ENCODE data around the gene IFNGR1. TPM values are rescaled to one million over a fixed set of nuclear protein-coding genes. Genes with fewer than 3 reads are reported as not detected.
"Not testable (repeated sequence)": the region's sequence is repeated elsewhere in the genome, so short reads cannot be mapped to it uniquely, and the experiment has no call there.

Gene IFNGR1
- total RNA-seq, 2 donors from 2014 or later = 65.5 to 102 TPM

DNA sequence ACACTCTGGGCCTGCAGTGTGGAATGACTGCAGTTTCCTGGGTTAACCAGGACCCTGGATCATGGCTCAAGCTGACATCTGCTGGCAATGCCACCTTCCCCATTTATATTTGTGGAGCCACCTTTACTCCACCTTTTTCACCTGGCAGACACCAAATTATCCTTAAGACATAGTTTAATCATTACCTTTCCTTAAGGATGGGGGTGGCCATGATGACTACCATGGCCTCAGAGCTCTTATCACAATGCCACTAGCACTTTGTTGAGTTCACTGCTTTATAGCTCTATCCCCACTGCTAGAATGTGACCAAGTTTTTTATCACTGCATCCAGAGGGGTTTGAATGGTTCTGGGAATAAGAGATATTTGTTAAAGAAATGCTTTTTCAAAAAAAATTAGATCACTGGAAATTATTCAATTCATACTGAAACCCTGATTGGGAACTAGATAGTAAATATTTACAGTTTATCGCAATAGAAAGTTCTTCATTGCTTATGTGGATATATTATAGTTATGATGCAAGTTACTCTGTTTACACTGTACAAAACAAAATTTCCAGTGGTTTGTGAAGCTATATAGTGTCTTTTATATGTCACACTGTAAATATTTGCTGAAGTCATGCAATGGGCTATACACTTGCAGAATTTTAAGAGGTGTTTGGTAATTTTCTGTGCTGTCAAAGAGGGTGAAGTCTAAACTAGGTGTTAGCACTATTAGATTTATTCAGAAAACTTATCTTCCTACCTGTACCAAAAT is 37.3 kb upstream of the IFNGR1 start:
- TF ChIP-seq, protein P1, sequence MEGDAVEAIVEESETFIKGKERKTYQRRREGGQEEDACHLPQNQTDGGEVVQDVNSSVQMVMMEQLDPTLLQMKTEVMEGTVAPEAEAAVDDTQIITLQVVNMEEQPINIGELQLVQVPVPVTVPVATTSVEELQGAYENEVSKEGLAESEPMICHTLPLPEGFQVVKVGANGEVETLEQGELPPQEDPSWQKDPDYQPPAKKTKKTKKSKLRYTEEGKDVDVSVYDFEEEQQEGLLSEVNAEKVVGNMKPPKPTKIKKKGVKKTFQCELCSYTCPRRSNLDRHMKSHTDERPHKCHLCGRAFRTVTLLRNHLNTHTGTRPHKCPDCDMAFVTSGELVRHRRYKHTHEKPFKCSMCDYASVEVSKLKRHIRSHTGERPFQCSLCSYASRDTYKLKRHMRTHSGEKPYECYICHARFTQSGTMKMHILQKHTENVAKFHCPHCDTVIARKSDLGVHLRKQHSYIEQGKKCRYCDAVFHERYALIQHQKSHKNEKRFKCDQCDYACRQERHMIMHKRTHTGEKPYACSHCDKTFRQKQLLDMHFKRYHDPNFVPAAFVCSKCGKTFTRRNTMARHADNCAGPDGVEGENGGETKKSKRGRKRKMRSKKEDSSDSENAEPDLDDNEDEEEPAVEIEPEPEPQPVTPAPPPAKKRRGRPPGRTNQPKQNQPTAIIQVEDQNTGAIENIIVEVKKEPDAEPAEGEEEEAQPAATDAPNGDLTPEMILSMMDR (IDR thresholded peaks at IDR 0.05) = no peak
- no peak for DNase-seq (ENCODE audit: low spot score)
- H3K4me3 ChIP-seq = no peak overlapping the region
- ATAC-seq (ENCODE audit: insufficient number of reproducible peaks, low FRiP score, low read depth) = no peak
- peaks cover 7% of the 10 kb centered on the region for H3K9me3 ChIP-seq
- no peaks in the 10 kb centered on the region for H3K36me3 ChIP-seq
- no peaks in the 10 kb centered on the region for H3K27me3 ChIP-seq (replicated peaks; ENCODE audit: insufficient read depth)
- no peak overlapping the region for H3K27ac ChIP-seq
- peaks cover 5 to 12% of the 10 kb centered on the region in 2 donors for H3K4me1 ChIP-seq (ENCODE audit: control insufficient read depth in 1 of 2, low read depth in 2 of 2)

DNA sequence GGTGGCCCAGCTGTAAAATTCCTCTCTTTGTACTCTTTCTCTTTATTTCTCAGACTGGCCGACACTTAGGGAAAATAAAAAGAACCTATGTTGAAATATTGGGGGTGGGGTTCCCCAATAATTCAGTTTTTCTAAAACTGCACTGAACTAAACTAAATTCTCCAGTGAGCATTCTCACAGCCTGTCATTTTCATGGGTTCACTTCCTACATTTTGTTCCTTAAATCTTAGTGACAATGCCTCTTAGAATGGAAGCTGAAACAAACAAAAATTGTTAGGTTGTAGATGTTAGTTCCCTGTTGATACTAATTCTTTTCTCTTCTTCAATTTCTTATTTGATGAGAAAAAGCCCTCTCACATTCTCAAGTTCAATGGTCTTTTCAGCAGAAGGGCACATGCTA is 35.8 kb upstream of the IFNGR1 start:
- ATAC-seq (ENCODE audit: insufficient number of reproducible peaks, low FRiP score, low read depth) (no peak), DNase-seq (ENCODE audit: low spot score) (no peak)
- TF ChIP-seq, protein P1 (IDR thresholded peaks at IDR 0.05) = no peak

DNA sequence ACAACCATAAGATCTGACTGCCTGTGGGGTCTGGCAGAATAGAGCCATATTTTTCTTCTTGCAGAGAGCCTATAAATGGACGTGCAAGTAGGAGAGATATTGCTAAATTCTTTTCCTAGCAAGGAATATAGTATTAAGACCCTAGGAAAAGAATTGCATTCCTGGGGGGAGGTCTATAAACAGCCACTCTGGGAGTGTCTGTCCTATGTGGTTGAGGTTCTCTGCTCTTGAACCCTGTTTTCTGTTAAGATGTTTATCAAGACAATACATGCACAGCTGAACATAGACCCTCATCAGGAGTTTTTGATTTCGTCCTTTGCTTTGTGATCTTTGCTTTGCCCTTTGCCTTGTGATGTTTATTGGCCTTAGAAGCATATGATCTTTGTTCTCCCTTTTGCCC is 35.2 kb upstream of the IFNGR1 start:
- not testable (repeated sequence) for H3K27ac ChIP-seq; H3K4me3 ChIP-seq; H3K9me3 ChIP-seq; H3K27me3 ChIP-seq (replicated peaks; ENCODE audit: insufficient read depth); H3K4me1 ChIP-seq (ENCODE audit: control insufficient read depth in 1 of 2, low read depth in 2 of 2); ATAC-seq (ENCODE audit: insufficient number of reproducible peaks, low FRiP score, low read depth); H3K36me3 ChIP-seq; DNase-seq (ENCODE audit: low spot score)

More for the DNA sequence above, 35.8 kb upstream of the IFNGR1 start:
- Histone ChIP-seq H3K27ac (no peak overlapping the region), H3K9me3 (peaks cover 7% of the 10 kb centered on the region), H3K4me1 (ENCODE audit: control insufficient read depth in 1 of 2, low read depth in 2 of 2) (no peaks in the 10 kb centered on the region), H3K27me3 (replicated peaks; ENCODE audit: insufficient read depth) (no peaks in the 10 kb centered on the region), H3K4me3 (no peak overlapping the region), H3K36me3 (no peaks in the 10 kb centered on the region)

DNA sequence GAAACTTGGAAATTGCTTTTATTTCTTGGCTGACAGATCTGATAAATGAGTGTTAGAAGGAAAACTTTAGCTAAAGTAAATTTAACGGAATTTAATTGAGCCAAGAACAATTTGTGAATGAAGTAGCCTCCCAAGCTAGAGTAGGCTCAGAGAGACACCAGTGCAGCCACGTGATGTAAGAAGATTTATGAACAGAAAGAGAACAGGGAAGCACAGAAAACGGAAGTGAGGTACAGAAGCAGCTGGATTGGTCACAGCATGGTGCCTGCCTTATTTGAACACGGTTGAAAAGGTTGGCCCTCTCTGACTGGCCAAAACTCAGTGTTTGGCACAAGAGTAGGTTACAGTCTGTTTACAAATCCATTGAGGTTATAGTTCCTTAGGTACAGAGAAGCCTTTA is 29.5 kb upstream of the IFNGR1 start:
- Histone ChIP-seq H3K4me1 (ENCODE audit: control insufficient read depth in 1 of 2, low read depth in 2 of 2) (peaks cover 4 to 8% of the 10 kb centered on the region in 2 donors), H3K9me3 (no peaks in the 10 kb centered on the region), H3K27ac (no peak overlapping the region), H3K36me3 (no peaks in the 10 kb centered on the region), H3K27me3 (replicated peaks; ENCODE audit: insufficient read depth) (no peaks in the 10 kb centered on the region), H3K4me3 (no peak overlapping the region)
- DNase-seq (ENCODE audit: low spot score) (no peak), ATAC-seq (ENCODE audit: insufficient number of reproducible peaks, low FRiP score, low read depth) (no peak)
- TF ChIP-seq, protein P1 (IDR thresholded peaks at IDR 0.05) = no peak

DNA sequence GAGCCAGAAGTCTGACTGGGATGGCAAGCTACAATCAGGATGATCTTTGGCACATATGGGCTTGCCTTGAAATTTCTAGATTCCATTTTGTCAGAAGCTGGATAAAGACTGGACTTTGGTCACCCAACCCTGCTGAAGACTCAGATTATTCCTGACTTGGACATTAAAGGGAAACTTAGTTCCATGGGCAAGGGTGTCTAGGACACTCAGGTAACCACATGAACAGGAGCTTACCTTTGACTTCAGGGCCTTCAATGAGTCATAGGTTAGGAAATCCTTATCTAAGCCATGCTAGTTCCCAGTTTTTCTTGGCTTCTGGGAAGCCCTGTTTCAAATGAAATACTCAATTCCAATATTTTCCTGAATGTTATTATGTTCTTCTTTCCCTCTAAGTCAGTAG is 28.5 kb upstream of the IFNGR1 start:
- H3K4me1 ChIP-seq (ENCODE audit: control insufficient read depth in 1 of 2, low read depth in 2 of 2) = peaks cover 4 to 8% of the 10 kb centered on the region in 2 donors
- H3K4me3 ChIP-seq = no peak overlapping the region
- TF ChIP-seq, protein P1 (IDR thresholded peaks at IDR 0.05) = no peak
- ATAC-seq (ENCODE audit: insufficient number of reproducible peaks, low FRiP score, low read depth) (no peak), DNase-seq (ENCODE audit: low spot score) (no peak)
- no peaks in the 10 kb centered on the region for H3K9me3 ChIP-seq
- H3K36me3 ChIP-seq = no peaks in the 10 kb centered on the region
- H3K27ac ChIP-seq = no peak overlapping the region
- no peaks in the 10 kb centered on the region for H3K27me3 ChIP-seq (replicated peaks; ENCODE audit: insufficient read depth)

DNA sequence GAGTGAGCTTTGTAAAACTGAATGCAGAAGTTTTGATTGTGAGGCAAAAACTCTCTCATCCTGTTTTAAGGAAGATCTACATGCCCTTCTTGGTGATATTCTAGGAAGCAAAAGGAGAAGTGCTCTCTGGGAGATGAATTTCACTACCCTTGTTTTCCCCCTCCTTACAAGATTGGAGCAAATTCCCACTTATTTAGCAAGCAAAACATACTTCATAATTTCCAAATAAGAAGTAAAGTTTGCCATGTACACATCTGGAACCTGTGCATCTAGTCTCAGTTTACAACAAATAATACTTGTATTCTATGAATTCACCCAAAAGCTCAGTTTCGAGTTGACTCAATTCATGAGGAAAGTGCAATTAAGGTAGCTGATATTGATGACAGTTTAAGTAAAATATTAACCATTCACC is 27.6 kb upstream of the IFNGR1 start:
- ATAC-seq (ENCODE audit: insufficient number of reproducible peaks, low FRiP score, low read depth) (no peak), DNase-seq (ENCODE audit: low spot score) (no peak)
- Histone ChIP-seq H3K9me3 (no peaks in the 10 kb centered on the region), H3K4me3 (no peak overlapping the region), H3K36me3 (no peaks in the 10 kb centered on the region), H3K27ac (no peak overlapping the region), H3K4me1 (ENCODE audit: control insufficient read depth in 1 of 2, low read depth in 2 of 2) (peaks cover 4 to 9% of the 10 kb centered on the region in 2 donors), H3K27me3 (replicated peaks; ENCODE audit: insufficient read depth) (no peaks in the 10 kb centered on the region)
- TF ChIP-seq, protein P1 (IDR thresholded peaks at IDR 0.05) = no peak
